CD4-positive, alpha-beta T cell treated with Interferon alpha-2 for 1 hour (primary cell): ENCODE data around the gene ARHGAP24.
"Not testable (repeated sequence)": the region's sequence is repeated elsewhere in the genome, so short reads cannot be mapped to it uniquely, and the experiment has no call there.

Experiments
- DNase-seq, 2 donors: peaks; one replicate each; pipeline ENCODE4 v3.0.0-alpha.2; 2020 to 2022

Gene ARHGAP24

GRCh38 chr4:85784348-85784747, 309.4 kb downstream of the ARHGAP24 start:
- DNase-seq: no peak

- no peak for DNase-seq
Observed at GRCh38 chr4:85784947-85785346, 310.0 kb downstream of the ARHGAP24 start.

GRCh38 chr4:85787133-85787532, 312.2 kb downstream of the ARHGAP24 start:
- no peak for DNase-seq

GRCh38 chr4:85788604-85789003, 313.7 kb downstream of the ARHGAP24 start:
- no peak for DNase-seq

GRCh38 chr4:85789241-85789640, 314.3 kb downstream of the ARHGAP24 start:
- no peak for DNase-seq

- DNase-seq: no peak
Observed at GRCh38 chr4:85790582-85790981, 315.6 kb downstream of the ARHGAP24 start.

GRCh38 chr4:85792376-85793232, 317.7 kb downstream of the ARHGAP24 start:
- DNase-seq: no peak

GRCh38 chr4:85793233-85793585, 318.3 kb downstream of the ARHGAP24 start:
- DNase-seq: no peak

GRCh38 chr4:85798012-85798770, 323.2 kb downstream of the ARHGAP24 start:
- no peak for DNase-seq

GRCh38 chr4:85803856-85804255, 328.9 kb downstream of the ARHGAP24 start:
- no peak for DNase-seq

- DNase-seq: no peak
Observed at GRCh38 chr4:85805891-85806290, 330.9 kb downstream of the ARHGAP24 start.

- no peak for DNase-seq
Observed at GRCh38 chr4:85806334-85806733, 331.4 kb downstream of the ARHGAP24 start.

GRCh38 chr4:85807247-85807950, 332.4 kb downstream of the ARHGAP24 start:
- no peak for DNase-seq

- no peak for DNase-seq
Observed at GRCh38 chr4:85808104-85808503, 333.2 kb downstream of the ARHGAP24 start.

GRCh38 chr4:85808864-85809263, 333.9 kb downstream of the ARHGAP24 start:
- no peak for DNase-seq

- DNase-seq: no peak
Observed at GRCh38 chr4:85812776-85813175, 337.8 kb downstream of the ARHGAP24 start.

GRCh38 chr4:85815796-85816459, 341.0 kb downstream of the ARHGAP24 start:
- DNase-seq: no peak

GRCh38 chr4:85818700-85819099, 343.8 kb downstream of the ARHGAP24 start:
- DNase-seq: no peak

GRCh38 chr4:85820101-85820500, 345.2 kb downstream of the ARHGAP24 start:
- DNase-seq: not testable (repeated sequence)

- DNase-seq: no peak
Observed at GRCh38 chr4:85821688-85822455, 346.9 kb downstream of the ARHGAP24 start.

GRCh38 chr4:85823295-85823694, 348.3 kb downstream of the ARHGAP24 start:
- DNase-seq: no peak
